Thyroid gland (tissue), 4 donors: ENCODE data around the gene EIF4E. TPM values are rescaled to one million over a fixed set of nuclear protein-coding genes. Genes with fewer than 3 reads are reported as not detected.
"Not testable (repeated sequence)": the region's sequence is repeated elsewhere in the genome, so short reads cannot be mapped to it uniquely, and the experiment has no call there.

ENCODE experiments used
- DNase-seq, 2 donors: peaks; one replicate each; pipeline ENCODE4 v3.0.0-alpha.2; 2019
- H3K27ac ChIP-seq, 3 donors: fragments of 200-600 bp; sonication (generic); 1 replicate in 2 of 3; 2 replicates in 1 of 3; pipeline ENCODE4 v1.5.1; 2016 to 2019; ENCODE audit warnings: mild to moderate bottlenecking in 1 of 3, moderate library complexity in 1 of 3
- H3K27me3 ChIP-seq: fragments of 200-600 bp; sonication (generic); one replicate; pipeline ENCODE4 v1.5.1; 2019
- H3K36me3 ChIP-seq, 2 donors: fragments of 200-600 bp; sonication (generic); one replicate each; pipeline ENCODE4 v1.5.1; 2016 to 2019
- H3K4me1 ChIP-seq, 2 donors: fragments of 200-600 bp; sonication (generic); one replicate each; pipeline ENCODE4 v1.5.1; 2017 to 2019
- H3K4me3 ChIP-seq, 3 donors: fragments of 200-600 bp; sonication (generic); replicated peaks in 1 of 3; 1 replicate in 2 of 3; 2 replicates in 1 of 3; pipeline ENCODE4 v1.5.1; 2016; ENCODE audit warnings: mild to moderate bottlenecking in 1 of 3
- H3K9me3 ChIP-seq: fragments of 200-600 bp; sonication (generic); one replicate; pipeline ENCODE4 v1.5.1; 2017
- CTCF ChIP-seq, 6 experiments: fragments of 200-600 bp in 3 of 6; fragments of 450-650 bp in 3 of 6; sonication (generic) in 3 of 6; IDR thresholded peaks; one replicate each; pipeline ENCODE4 v1.5.1; 2016 to 2019; ENCODE audit warnings: antibody characterized with exemption in 6 of 6, mild to moderate bottlenecking in 2 of 6, inconsistent platforms in 1 of 6, moderate library complexity in 1 of 6
- POLR2A ChIP-seq, 2 donors: fragments of 450-650 bp; IDR thresholded peaks; one replicate each; pipeline ENCODE4 v1.6.1; 2017; ENCODE audit warnings: antibody characterized with exemption in 2 of 2, mild to moderate bottlenecking in 2 of 2, moderate library complexity in 1 of 2
- WGBS, 2 donors: methylation state at CpG; one replicate each; pipeline ENCODE4 v1.1.5; 2017; 5-methylcytosine and 5-hydroxymethylcytosine counted together
- intact Hi-C: fragments of 100-400 bp; cut with DNase I; formaldehyde crosslinking; loops from one replicate; pipeline ENCODE4 v1.15.1; 2023
- total RNA-seq, 4 donors: library from RNA; depleted of rRNA; stranded (reverse); fragments of >200 nt; gene quantifications; one replicate each; pipeline ENCODE4 v1.2.3, GENCODE V29; 2016

EIF4E gene
- total RNA-seq, 4 donors from 2014 or later, result 86.5 to 149 (median 128) TPM

DNA sequence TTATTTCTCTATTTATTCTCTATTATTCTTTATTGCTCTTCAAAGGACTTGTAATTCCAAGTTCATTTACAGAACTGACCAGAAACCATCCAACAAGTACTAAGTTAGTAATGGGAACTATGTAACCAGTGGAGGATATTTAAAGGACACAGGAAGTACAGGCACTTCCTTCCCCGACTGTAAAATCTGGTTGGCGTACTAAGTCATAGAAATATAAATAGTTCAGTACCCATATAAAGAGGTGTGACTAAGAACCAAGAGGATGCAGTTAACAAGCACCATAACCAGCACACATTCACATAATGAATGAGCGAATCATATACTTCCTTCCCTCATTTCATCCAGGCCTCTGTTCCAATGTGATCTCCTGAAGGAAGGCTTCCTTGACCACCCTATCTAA, 3.6 kb upstream of the EIF4E start:
- Histone ChIP-seq H3K27me3 (no peaks in the 10 kb centered on the region), H3K36me3 (no peaks in the 10 kb centered on the region), H3K4me1 (peaks cover 3% of the 10 kb centered on the region in 2 donors), H3K9me3 (no peaks in the 10 kb centered on the region), H3K4me3 (no peak overlapping the region), H3K27ac (no peak overlapping the region)
- intact Hi-C loops, result loop anchor here (10.0 kb wide), 1 partner anchor 468 kb away; no protein-coding TSS in a partner anchor
- WGBS, 2 donors, result 72 to 77% methylated on average over 3 of the region's 3 CpGs
- TF ChIP-seq POLR2A (IDR thresholded peaks at IDR 0.05) (no peak), CTCF (IDR thresholded peaks at IDR 0.05) (no peak)
- DNase-seq, result no peak

- 89 to 96% methylated on average over 2 of the region's 2 CpGs for WGBS, 2 donors
- no peak for DNase-seq
- intact Hi-C loops, result loop anchor here (10.0 kb wide), 1 partner anchor 466 kb away; no protein-coding TSS in a partner anchor
- no peak overlapping the region for H3K4me3 ChIP-seq
- no peaks in the 10 kb centered on the region for H3K36me3 ChIP-seq
- peaks cover 4 to 10% of the 10 kb centered on the region in 2 donors for H3K4me1 ChIP-seq
- no peaks in the 10 kb centered on the region for H3K9me3 ChIP-seq
- H3K27me3 ChIP-seq, result no peaks in the 10 kb centered on the region
- H3K27ac ChIP-seq, result peak overlapping the region in 2 of 3 donors; percentile 96 to 98
- TF ChIP-seq CTCF (IDR thresholded peaks at IDR 0.05), result no peak
- no peak for TF ChIP-seq POLR2A (IDR thresholded peaks at IDR 0.05)
Observed at GRCh38 chr4:98930311-98930865, 1.5 kb upstream of the EIF4E start.

GRCh38 chr4:98929341-98930267, 671 bp upstream of the EIF4E start:
- Histone ChIP-seq H3K36me3 (no peaks in the 10 kb centered on the region), H3K27me3 (no peaks in the 10 kb centered on the region), H3K27ac (peak overlapping the region; percentile 73 to 98 (median 96)), H3K9me3 (no peaks in the 10 kb centered on the region), H3K4me3 (peak overlapping the region; percentile 44 to 93 (median 61)), H3K4me1 (peaks cover 4 to 10% of the 10 kb centered on the region in 2 donors)
- intact Hi-C loops, result loop anchor here (10.0 kb wide), 1 partner anchor 465 kb away; no protein-coding TSS in a partner anchor
- whole genome bisulfite sequencing, 2 donors, result 18 to 28% methylated on average over 37 to 44 of the region's 44 CpGs
- peak; percentile 15 to 51 for DNase-seq
- TF ChIP-seq POLR2A (IDR thresholded peaks at IDR 0.05), result no peak
- TF ChIP-seq CTCF (IDR thresholded peaks at IDR 0.05), result peak in 3 of 6 experiments; percentile 25 to 37 (median 33)

DNA sequence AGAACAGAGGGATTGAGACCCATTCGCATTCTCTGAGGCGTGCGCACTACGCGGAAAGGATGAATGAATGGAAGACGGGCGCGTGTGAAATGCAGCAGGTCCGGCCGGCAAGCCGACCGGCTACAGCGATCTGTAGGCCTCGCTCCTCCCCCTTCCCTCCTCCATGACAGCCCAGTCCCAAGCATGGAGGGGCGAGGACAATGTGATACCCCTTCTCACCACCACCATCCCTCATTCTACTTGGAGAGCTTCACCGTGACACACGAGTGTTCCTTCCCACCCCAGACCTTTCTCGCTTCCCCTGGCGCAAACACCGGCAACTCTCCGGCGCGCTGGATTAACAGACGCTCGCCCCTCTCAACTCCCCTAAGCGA, 815 bp downstream of the EIF4E start:
- peak; percentile 72 to 79 for DNase-seq
- peaks cover 4 to 10% of the 10 kb centered on the region in 2 donors for H3K4me1 ChIP-seq
- whole genome bisulfite sequencing, 2 donors, result 0 to 1% methylated on average over 24 to 26 of the region's 26 CpGs
- no peaks in the 10 kb centered on the region for H3K36me3 ChIP-seq
- peak overlapping the region; percentile 90 to 98 (median 96) for H3K27ac ChIP-seq
- intact Hi-C loops, result no loop called here
- H3K27me3 ChIP-seq, result no peaks in the 10 kb centered on the region
- no peaks in the 10 kb centered on the region for H3K9me3 ChIP-seq
- H3K4me3 ChIP-seq, result peak overlapping the region; percentile 64 to 99 (median 93)
- TF ChIP-seq CTCF (IDR thresholded peaks at IDR 0.05) (no peak), POLR2A (IDR thresholded peaks at IDR 0.05) (peak in 1 of 2 donors; percentile 9)

DNA sequence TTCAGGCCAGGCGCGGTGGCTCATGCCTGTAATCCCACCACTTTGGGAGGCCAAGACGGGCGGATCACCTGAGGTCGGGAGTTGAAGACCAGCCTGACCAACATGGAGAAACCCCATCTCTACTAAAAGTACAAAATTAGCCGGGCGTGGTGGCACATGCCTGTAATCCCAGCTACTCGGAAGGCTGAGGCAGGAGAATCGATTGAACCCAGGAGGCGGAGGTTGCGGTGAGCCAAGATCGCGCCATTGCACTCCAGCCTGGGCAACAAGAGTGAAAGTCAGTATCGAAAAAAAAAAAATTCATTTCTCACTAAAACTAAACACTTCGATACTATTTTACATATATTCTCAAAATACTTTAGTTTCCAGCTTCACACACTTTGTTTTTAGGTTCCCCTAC, 2.7 kb downstream of the EIF4E start:
- H3K27me3 ChIP-seq, H3K36me3 ChIP-seq, intact Hi-C loops, H3K4me3 ChIP-seq, H3K9me3 ChIP-seq, DNase-seq, H3K27ac ChIP-seq: not testable (repeated sequence)
- 97% methylated on average over 15 of the region's 15 CpGs for WGBS, 2 donors
- peaks cover 13 to 16% of the 10 kb centered on the region in 2 donors for H3K4me1 ChIP-seq
